Renal cortical epithelial cell (primary cell): ENCODE results near the gene UBE2O. TPM values are rescaled to one million over a fixed set of nuclear protein-coding genes. Genes with fewer than 3 reads are reported as not detected.

Source experiments
- DNase-seq: peaks from one replicate; pipeline ENCODE4 v3.0.0-alpha.2; 2011; ENCODE audit warnings: low read depth
- total RNA-seq: library from RNA; depleted of rRNA; stranded (reverse); fragments of >200 nt; gene quantifications from 2 replicates; pipeline ENCODE4 v1.2.3, GENCODE V29; 2014

The UBE2O gene
- 9.9 and 36.8 TPM in 2 replicates for total RNA-seq

DNA sequence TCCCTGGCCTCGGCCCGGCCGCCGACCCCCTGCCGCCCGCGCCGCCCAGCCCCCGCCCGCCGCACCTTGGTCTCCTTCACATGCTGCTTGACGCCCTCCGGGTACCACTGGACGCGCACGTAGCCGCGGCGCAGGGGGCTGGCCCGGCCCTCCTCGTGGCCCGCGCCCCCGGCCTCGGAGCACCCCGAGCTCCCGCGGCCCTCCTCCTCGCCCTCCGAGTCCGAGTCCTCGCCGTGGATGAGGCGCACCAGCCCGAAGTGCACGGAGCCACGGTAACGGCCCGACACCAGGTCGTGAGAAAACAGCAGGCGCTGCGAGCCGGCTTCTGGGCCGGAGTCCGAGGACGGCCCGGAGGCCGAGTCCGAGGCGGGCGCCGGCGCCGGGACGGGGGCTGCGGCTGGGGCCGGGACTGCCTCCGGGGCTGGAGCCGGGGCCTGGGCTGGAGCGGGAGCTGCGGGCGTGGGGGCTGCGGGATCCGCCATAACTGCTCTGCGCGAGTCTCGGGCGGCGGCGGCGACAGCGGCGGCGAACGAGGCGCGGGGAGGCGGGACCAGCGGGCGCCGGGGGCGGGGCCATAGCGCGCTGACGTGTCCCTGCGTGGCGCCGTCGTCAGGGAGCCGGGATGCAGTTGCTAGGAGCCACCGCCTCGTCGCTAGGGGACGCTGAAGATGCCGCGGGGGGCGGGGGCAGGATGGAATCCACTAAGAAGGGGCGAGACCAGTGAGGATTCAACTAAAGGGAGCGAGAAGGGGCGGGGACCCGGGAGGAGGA lies at the start of gene UBE2O:
TSS of gene UBE2O (minus strand) at position 493 of the 771 bp plus-strand sequence. CDS start at position 482, 11 bp downstream.
- DNase-seq, result no peak

GRCh38 chr17:76501827-76502307 lies 48.9 kb upstream of the UBE2O start:
- DNase-seq, result no peak

GRCh38 chr17:76501018-76501826 lies 48.3 kb upstream of the UBE2O start, which contains the start of gene RHBDF2:
Gene RHBDF2 (minus strand): TSS chr17:76501423. CDS start chr17:76481524, 19,899 bp downstream.
- DNase-seq, result peak; percentile 56

DNA sequence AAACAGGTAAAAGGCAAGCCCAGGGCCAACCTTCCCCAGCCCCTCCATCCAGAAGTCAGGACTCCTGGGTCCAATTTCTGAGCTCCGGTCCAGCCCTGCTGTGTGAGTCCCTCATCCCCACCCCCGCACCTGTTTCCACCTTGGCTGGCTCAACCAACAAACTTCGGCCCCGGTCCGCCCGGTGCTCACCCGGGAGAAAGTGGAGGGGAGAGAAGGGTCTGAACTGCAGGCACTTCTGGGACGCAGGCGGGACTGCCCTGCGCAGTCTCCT lies 47.7 kb upstream of the UBE2O start:
- DNase-seq, result no peak

DNA sequence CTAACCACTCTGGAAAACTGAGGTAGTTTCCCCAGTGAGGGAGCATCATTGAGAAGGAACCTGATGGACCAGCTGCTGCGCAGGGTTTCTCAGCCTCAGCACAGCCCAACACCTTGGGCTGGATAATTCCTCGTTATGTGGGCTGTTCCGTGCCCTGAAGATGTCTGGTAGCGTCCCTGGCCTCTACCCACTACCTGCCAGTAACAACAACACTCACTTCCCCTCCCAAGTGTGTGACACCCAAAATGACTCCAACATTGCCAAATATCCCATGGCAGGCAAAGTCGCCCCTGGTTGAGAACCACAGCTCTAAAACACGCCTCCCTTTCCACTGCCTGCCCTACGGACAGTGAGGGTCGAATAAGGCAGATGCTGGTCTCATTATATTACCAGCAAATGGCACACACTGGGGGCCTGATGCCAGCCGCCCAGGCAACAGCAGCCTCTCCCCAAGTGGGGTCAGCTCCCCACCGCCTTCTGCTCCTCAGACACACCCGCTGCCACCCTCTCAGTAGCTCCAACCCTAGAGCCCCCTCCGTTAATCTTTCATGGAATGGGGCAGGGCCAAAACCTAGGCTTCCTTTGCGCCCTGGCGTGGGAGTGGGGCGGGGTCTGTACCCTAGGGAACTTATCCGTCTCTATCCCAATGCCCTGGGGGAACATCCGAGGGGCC lies 47.3 kb upstream of the UBE2O start:
- DNase-seq, result no peak

DNA sequence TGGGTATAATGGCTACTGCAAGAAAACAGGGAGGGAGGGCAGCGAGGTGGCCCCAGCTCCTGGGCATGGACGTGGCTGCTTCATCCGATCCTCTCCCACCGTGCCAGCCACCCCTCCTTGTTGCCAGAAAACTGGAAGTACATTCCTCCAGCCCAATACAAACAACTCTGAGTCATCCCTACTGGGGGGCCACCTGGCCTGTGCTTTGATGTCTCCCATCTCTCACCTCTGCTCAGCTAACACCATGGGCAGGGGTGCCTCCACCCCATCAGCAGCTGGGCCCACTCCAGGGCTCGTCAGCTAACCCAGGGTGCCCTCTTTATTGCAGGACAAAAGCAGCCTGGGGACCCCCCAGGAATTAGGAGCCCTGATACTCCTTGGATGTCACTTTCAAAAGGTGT lies 46.3 kb upstream of the UBE2O start:
- peak; percentile 52 for DNase-seq

GRCh38 chr17:76498876-76499251 lies 45.9 kb upstream of the UBE2O start:
- no peak for DNase-seq

- DNase-seq, result peak; percentile 81
Measured at GRCh38 chr17:76497979-76498875, 45.3 kb upstream of the UBE2O start.

DNA sequence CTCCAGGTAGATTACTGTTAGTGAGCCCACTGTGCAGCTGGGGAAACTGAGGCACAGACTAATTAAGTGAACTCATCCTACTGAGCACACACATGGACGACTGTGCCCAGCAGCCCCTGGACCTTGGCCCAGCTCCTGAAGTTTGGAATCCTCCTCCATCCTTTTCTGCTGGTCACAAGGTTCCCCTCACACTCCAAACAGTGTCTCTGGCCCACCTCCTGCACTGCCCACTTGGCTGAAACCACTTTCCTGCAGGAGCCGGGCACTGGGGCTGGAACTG lies 44.7 kb upstream of the UBE2O start:
- no peak for DNase-seq

DNA sequence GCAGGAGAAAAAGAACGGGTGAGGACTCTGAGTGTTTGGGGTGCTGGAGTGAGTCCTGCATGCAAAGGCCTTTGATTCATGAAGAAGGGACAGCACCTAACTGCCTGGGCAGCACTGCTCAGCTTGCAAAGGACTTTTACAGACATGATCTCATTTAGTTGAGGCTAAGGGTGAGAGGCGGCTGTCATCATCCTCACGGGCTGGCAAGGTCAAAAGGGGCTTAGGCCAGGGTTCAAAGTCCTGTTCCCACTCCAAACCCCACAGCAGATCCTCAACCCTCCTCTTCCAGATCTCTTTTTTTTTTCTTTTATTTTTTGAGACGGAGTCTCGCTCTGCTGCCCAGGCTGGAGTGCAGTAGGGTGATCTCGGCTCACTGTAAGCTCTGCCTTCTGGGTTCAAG lies 43.5 kb upstream of the UBE2O start:
- DNase-seq, result no peak

DNA sequence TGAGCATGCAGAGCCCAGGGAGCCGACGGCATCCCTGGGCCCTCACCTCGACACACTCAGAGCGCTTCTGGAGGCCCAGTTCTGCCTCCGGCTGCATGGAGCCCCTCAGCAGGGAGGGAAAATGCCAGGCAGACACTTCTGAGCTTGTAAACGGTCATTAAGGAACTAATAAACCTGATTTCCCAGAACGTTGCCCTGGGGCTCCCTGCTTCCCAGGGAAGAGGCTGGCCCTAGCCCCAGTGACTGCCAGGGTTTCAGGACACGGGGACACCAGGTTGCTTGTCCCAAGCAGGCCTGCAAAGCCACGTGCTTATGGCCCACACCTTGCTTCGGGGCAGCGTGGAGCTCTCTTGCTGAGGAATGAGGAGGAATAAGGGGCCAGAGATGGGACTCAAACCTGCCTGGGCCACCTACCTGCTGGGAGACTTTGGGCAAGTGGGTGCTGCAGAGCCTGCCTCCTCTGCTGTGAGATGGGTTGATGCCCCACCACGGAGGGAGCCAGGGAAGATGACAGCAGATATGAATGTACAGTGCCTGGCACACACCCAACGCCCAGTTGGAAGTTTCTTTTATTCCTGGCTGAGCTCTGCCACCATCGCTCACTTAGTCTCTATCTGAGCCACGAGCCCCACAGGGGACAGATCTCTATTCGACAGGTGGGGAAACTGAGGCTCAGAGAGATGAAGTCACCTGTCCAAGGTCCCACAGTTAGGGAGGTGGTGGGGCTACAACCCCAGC lies 42.9 kb upstream of the UBE2O start:
- no peak for DNase-seq

GRCh38 chr17:76493505-76494167 lies 40.7 kb upstream of the UBE2O start:
- no peak for DNase-seq

DNA sequence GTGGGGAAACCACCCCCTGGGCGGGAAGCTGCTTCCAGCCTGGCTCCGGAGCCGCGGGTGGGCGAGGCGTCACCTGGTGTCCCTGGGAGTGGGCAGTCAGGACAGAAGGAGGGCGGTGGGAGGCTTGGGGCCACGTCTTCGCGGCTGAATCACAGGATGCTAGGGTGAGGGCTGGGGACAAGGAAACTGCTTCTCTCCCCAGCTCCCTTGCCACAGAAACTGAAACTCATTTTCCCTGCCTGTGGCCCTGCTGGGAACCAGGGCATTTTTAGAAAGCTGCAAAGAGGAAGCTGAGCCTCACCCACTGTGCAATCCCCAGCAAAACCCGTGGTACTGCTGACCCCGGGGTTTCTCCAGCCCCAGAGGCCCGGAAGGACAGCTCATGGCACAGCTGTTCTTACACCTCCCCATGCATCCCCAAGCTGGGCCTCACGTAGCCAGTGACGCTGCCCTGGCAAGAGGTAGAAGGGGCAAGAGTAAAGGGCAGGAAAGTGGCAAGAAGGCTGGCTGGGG lies 40.1 kb upstream of the UBE2O start:
- DNase-seq, result peak; percentile 68

- DNase-seq, result no peak
Measured at GRCh38 chr17:76492123-76492988, 39.4 kb upstream of the UBE2O start.

DNA sequence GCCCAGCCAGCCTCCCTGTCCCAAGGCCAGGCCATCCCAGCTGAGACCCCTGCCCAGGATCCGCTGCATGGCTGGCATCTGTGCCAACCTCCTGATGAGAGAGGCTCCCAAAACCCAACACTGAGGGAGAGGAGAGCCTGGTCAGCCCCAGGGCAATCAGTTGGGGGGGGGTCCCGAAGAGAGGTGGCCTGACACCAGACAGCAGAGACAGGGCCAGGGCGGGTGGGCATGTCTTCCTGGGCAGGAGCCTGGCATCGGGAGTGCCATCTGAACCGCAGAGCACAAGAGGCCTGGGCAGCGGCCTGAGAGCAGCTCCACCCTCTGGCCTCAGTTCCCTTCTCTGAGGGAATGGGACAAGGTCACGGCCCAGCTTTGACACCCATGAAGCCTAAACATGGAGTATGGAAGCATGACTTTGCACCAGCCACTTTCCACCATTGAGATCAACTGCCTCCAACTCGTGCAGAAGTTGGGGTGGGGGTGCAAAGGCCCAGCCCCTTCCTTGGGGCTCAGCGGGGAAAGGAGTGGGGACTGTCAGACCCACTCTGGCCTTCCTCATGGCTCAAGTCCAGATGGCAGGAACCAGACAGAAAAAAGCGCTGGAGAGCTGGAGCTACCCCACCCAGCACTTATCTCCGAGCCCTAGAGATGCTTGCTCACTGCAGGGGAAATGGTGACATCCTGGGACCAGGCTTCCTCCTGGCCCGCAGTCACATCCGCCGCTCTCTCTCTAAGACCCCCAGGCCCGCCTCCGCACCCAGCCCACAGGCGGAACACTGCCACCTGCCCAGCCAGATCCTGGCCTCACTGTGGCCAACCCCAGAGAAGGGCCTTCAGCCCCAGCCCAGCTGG lies 38.5 kb upstream of the UBE2O start:
- no peak for DNase-seq

DNA sequence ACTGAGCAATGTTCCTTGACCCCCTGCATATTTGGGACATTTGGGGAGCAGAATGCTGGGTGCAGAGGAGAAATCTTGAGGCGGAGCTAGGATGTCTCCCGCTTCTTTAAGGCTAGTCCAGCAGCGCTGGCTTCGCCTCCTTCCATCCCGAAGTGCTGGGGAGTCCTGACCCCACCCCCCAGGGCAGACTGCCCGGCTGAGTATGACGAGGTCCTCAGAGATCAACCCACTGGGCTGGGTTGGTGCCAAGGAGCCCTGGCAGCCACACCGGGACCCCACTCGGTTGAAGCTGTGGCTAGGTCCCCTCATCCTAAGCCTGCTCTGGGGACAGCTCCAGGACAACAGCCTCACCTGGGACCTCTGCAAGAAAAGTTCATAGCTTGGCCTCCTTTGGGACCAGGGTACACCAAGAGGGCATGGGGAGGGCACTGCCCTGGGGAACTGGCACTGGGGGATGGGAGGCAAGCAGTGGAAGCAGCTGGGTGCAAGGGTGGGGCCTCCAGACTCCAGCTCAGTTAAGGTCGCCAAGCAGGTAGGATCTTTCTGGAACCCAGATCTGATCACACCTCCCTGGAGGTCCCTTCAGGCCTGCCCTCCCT lies 37.3 kb upstream of the UBE2O start:
- DNase-seq, result no peak

GRCh38 chr17:76487451-76488192 lies 34.7 kb upstream of the UBE2O start:
- no peak for DNase-seq
